Measurements from ENCODE around the gene GET3. TPM values are rescaled to one million over a fixed set of nuclear protein-coding genes. Genes with fewer than 3 reads are reported as not detected.
A peak's percentile ranks its signal among the peaks of the same experiment; 100 is the strongest.
"Not testable (repeated sequence)": the region's sequence is repeated elsewhere in the genome, so short reads cannot be mapped to it uniquely, and the experiment has no call there.

The GET3 gene
- total and polyA plus RNA-seq, 4 donors, result 50.9 to 120 (median 102) TPM

GRCh38 chr19:12794196-12794941 is 57.1 kb downstream of the GET3 start:
- Histone ChIP-seq H3K4me1 (ENCODE audit: control insufficient read depth, insufficient read depth, low read length) (peaks cover 48% of the 10 kb centered on the region), H3K4me3 (ENCODE audit: low read depth, low read length) (peak overlapping the region; percentile 61), H3K36me3 (ENCODE audit: control insufficient read depth, insufficient read depth, low read length) (peaks cover 26% of the 10 kb centered on the region), H3K9me3 (ENCODE audit: control insufficient read depth, insufficient read depth, low read length) (no peaks in the 10 kb centered on the region), H3K27me3 (ENCODE audit: control insufficient read depth, insufficient read depth, low read length) (peaks cover 5% of the 10 kb centered on the region), H3K27ac (ENCODE audit: low read depth, low read length) (peak overlapping the region; percentile 95)
- WGBS (ENCODE audit: insufficient coverage), result 85% methylated on average over 4 of the region's 7 CpGs
- no peak for DNase-seq (ENCODE audit: low read depth in 4 of 6, low spot score in 6 of 6)

DNA sequence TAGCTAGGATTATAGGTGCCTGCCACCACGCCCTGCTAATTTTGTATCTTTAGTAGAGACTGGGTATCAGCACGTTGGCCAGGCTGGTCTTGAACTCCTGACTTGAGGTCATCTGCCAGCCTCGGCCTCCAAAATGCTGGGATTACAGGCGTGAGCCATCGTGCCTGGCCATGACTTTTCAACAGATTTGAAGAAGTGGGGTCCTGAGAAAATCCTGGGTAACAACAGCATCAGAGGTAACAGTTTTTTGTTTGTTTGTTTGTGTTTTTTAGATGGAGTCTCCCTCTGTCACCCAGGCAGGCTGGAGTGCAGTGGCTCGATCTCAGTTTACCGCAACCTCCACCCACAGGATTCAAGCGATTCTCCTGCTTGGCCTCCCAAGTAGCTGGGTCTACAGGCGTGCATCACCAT is 57.7 kb downstream of the GET3 start:
- H3K4me1 ChIP-seq (ENCODE audit: control insufficient read depth, insufficient read depth, low read length), result peaks cover 53% of the 10 kb centered on the region
- peaks cover 5% of the 10 kb centered on the region for H3K27me3 ChIP-seq (ENCODE audit: control insufficient read depth, insufficient read depth, low read length)
- no peaks in the 10 kb centered on the region for H3K9me3 ChIP-seq (ENCODE audit: control insufficient read depth, insufficient read depth, low read length)
- H3K4me3 ChIP-seq (ENCODE audit: low read depth, low read length), result no peak overlapping the region
- H3K27ac ChIP-seq (ENCODE audit: low read depth, low read length), result no peak overlapping the region
- DNase-seq (ENCODE audit: low read depth in 4 of 6, low spot score in 6 of 6), result no peak
- H3K36me3 ChIP-seq (ENCODE audit: control insufficient read depth, insufficient read depth, low read length), result peaks cover 32% of the 10 kb centered on the region
- WGBS (ENCODE audit: insufficient coverage), result 93% methylated on average over 5 of the region's 9 CpGs

GRCh38 chr19:12796146-12797071 is 59.1 kb downstream of the GET3 start:
- no peak overlapping the region for H3K27ac ChIP-seq (ENCODE audit: low read depth, low read length)
- no peak overlapping the region for H3K4me3 ChIP-seq (ENCODE audit: low read depth, low read length)

DNA sequence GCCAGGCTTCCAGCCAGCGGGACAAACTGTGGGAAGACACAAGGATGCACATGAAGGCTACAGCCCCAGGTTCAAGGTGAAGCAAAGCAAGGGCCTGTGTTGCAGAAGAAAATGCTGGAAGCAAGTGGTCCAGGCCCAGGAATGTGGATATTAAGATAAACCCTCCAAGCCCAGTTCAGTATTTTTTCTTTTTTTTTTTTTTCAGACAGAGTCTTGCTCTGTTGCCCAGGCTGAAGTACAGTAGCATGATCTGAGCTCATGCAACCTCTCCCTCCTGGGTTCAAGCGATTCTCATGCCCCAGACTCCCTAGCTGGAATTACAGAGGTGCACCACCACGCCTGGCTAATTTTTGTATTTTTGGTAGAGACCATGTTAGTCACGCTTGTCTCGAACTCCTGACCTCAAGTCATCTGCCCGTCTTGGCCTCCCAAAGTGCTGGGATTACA is 59.9 kb downstream of the GET3 start:
- H3K36me3 ChIP-seq (ENCODE audit: control insufficient read depth, insufficient read depth, low read length), result peaks cover 36% of the 10 kb centered on the region
- no peak overlapping the region for H3K4me3 ChIP-seq (ENCODE audit: low read depth, low read length)
- no peak overlapping the region for H3K27ac ChIP-seq (ENCODE audit: low read depth, low read length)
- H3K4me1 ChIP-seq (ENCODE audit: control insufficient read depth, insufficient read depth, low read length), result peaks cover 51% of the 10 kb centered on the region
- no peaks in the 10 kb centered on the region for H3K9me3 ChIP-seq (ENCODE audit: control insufficient read depth, insufficient read depth, low read length)
- H3K27me3 ChIP-seq (ENCODE audit: control insufficient read depth, insufficient read depth, low read length), result peaks cover 2% of the 10 kb centered on the region
- no peak for DNase-seq (ENCODE audit: low read depth in 4 of 6, low spot score in 6 of 6)
- 89% methylated on average over 3 of the region's 6 CpGs for WGBS (ENCODE audit: insufficient coverage)

More at GRCh38 chr19:12796146-12797071, 59.1 kb downstream of the GET3 start:
- peaks cover 2% of the 10 kb centered on the region for H3K27me3 ChIP-seq (ENCODE audit: control insufficient read depth, insufficient read depth, low read length)
- no peaks in the 10 kb centered on the region for H3K9me3 ChIP-seq (ENCODE audit: control insufficient read depth, insufficient read depth, low read length)
- WGBS (ENCODE audit: insufficient coverage), result 20% methylated on average over 10 of the region's 18 CpGs
- peak in 3 of 6 donors; percentile 75 to 95 (median 94) for DNase-seq (ENCODE audit: low read depth in 4 of 6, low spot score in 6 of 6)
- peaks cover 36% of the 10 kb centered on the region for H3K36me3 ChIP-seq (ENCODE audit: control insufficient read depth, insufficient read depth, low read length)
- H3K4me1 ChIP-seq (ENCODE audit: control insufficient read depth, insufficient read depth, low read length), result peaks cover 53% of the 10 kb centered on the region

- DNase-seq (ENCODE audit: low read depth in 4 of 6, low spot score in 6 of 6); H3K27ac ChIP-seq (ENCODE audit: low read depth, low read length); H3K9me3 ChIP-seq (ENCODE audit: control insufficient read depth, insufficient read depth, low read length); H3K27me3 ChIP-seq (ENCODE audit: control insufficient read depth, insufficient read depth, low read length); H3K4me3 ChIP-seq (ENCODE audit: low read depth, low read length): not testable (repeated sequence)
- 97% methylated on average over 7 of the region's 7 CpGs for WGBS (ENCODE audit: insufficient coverage)
- peaks cover 36% of the 10 kb centered on the region for H3K36me3 ChIP-seq (ENCODE audit: control insufficient read depth, insufficient read depth, low read length)
- H3K4me1 ChIP-seq (ENCODE audit: control insufficient read depth, insufficient read depth, low read length), result peaks cover 52% of the 10 kb centered on the region
Measured at GRCh38 chr19:12797607-12798006, 60.3 kb downstream of the GET3 start.

Small RNA genes within 50 kb of the gene (small RNA-seq; reads per million reads assigned to genes)
- gene MIR5684 (ENCODE audit: low replicate concordance) (not detected), gene SNORD41 (ENCODE audit: low replicate concordance) (35.7 reads per million, percentile 97 among the genes with 10 or more reads in this experiment)

Other genes with a start within 250 kb of the GET3 start
- 10 to 100 TPM; 19.9 to 23.6 TPM for gene ZNF564, start 186.0 kb upstream of the GET3 start, total RNA-seq
- gene ZNF564, start 186.0 kb upstream of the GET3 start, polyA plus RNA-seq (ENCODE audit: insufficient read length in 2 of 2), result 1 to 10 TPM; 5.8 to 6.3 TPM
- gene ZNF490, start 126.7 kb upstream of the GET3 start, total RNA-seq, result 10 to 100 TPM; 10.7 to 12.9 TPM
- gene ZNF490, start 126.7 kb upstream of the GET3 start, polyA plus RNA-seq (ENCODE audit: insufficient read length in 2 of 2), result 1 to 10 TPM; 5.6 to 8.1 TPM
- 10 to 100 TPM; 19.4 to 20.8 TPM for gene ZNF791, start 126.6 kb upstream of the GET3 start, total RNA-seq
- 10 to 100 TPM; 17.4 to 17.5 TPM for gene ZNF791, start 126.6 kb upstream of the GET3 start, polyA plus RNA-seq (ENCODE audit: insufficient read length in 2 of 2)
- 10 to 100 TPM; 18.9 to 30.6 TPM for gene MAN2B1, start 70.8 kb upstream of the GET3 start, total RNA-seq
- gene MAN2B1, start 70.8 kb upstream of the GET3 start, polyA plus RNA-seq (ENCODE audit: insufficient read length in 2 of 2), result 10 to 100 TPM; 31.5 to 38.7 TPM
- gene WDR83, start 70.7 kb upstream of the GET3 start, total RNA-seq, result 10 to 100 TPM in 1 of 2 donors, 1 to 10 TPM in 1; 9.3 to 14.9 TPM
- gene WDR83, start 70.7 kb upstream of the GET3 start, polyA plus RNA-seq (ENCODE audit: insufficient read length in 2 of 2), result 10 to 100 TPM; 27.3 to 37.6 TPM
- 10 to 100 TPM; 52.5 to 97.1 TPM for gene DHPS, start 55.6 kb upstream of the GET3 start, total RNA-seq
- gene DHPS, start 55.6 kb upstream of the GET3 start, polyA plus RNA-seq (ENCODE audit: insufficient read length in 2 of 2), result 100 to 1,000 TPM; 118 to 138 TPM
- not detected for gene GNG14, start 49.5 kb upstream of the GET3 start, total RNA-seq
- 1 to 10 TPM in 1 of 2 donors, not detected in 1; 1.6 TPM for gene GNG14, start 49.5 kb upstream of the GET3 start, polyA plus RNA-seq (ENCODE audit: insufficient read length in 2 of 2)
- 10 to 100 TPM in 1 of 2 donors, 1 to 10 TPM in 1; 6.2 to 15.8 TPM for gene FBXW9, start 40.9 kb upstream of the GET3 start, total RNA-seq
- 10 to 100 TPM; 21.1 to 21.7 TPM for gene FBXW9, start 40.9 kb upstream of the GET3 start, polyA plus RNA-seq (ENCODE audit: insufficient read length in 2 of 2)
- 10 to 100 TPM; 40.9 to 66.8 TPM for gene TNPO2, start 13.6 kb upstream of the GET3 start, total RNA-seq
- 100 to 1,000 TPM; 146 to 155 TPM for gene TNPO2, start 13.6 kb upstream of the GET3 start, polyA plus RNA-seq (ENCODE audit: insufficient read length in 2 of 2)
- gene TRIR, start 2.8 kb upstream of the GET3 start, total RNA-seq, result 100 to 1,000 TPM in 1 of 2 donors, 10 to 100 TPM in 1; 77.6 to 205 TPM
- 100 to 1,000 TPM; 220 to 224 TPM for gene TRIR, start 2.8 kb upstream of the GET3 start, polyA plus RNA-seq (ENCODE audit: insufficient read length in 2 of 2)
- gene BEST2, start 14.3 kb downstream of the GET3 start, total RNA-seq, result not detected
- gene BEST2, start 14.3 kb downstream of the GET3 start, polyA plus RNA-seq (ENCODE audit: insufficient read length in 2 of 2), result under 1 TPM in 1 of 2 donors, not detected in 1; 0.24 TPM
- 10 to 100 TPM; 16.4 to 25.2 TPM for gene HOOK2, start 38.1 kb downstream of the GET3 start, total RNA-seq
- 10 to 100 TPM; 40.0 to 65.2 TPM for gene HOOK2, start 38.1 kb downstream of the GET3 start, polyA plus RNA-seq (ENCODE audit: insufficient read length in 2 of 2)
- 100 to 1,000 TPM in 1 of 2 donors, 10 to 100 TPM in 1; 90.7 to 119 TPM for gene JUNB, start 54.0 kb downstream of the GET3 start, total RNA-seq
- gene JUNB, start 54.0 kb downstream of the GET3 start, polyA plus RNA-seq (ENCODE audit: insufficient read length in 2 of 2), result 10 to 100 TPM; 23.3 to 52.2 TPM
- 100 to 1,000 TPM; 280 to 444 TPM for gene PRDX2, start 64.3 kb downstream of the GET3 start, total RNA-seq
- 100 to 1,000 TPM; 435 to 476 TPM for gene PRDX2, start 64.3 kb downstream of the GET3 start, polyA plus RNA-seq (ENCODE audit: insufficient read length in 2 of 2)
- 1 to 10 TPM in 1 of 2 donors, not detected in 1; 8.7 TPM for gene THSD8, start 64.6 kb downstream of the GET3 start, total RNA-seq
- gene THSD8, start 64.6 kb downstream of the GET3 start, polyA plus RNA-seq (ENCODE audit: insufficient read length in 2 of 2), result 1 to 10 TPM; 5.9 to 6.5 TPM
- gene RNASEH2A, start 69.1 kb downstream of the GET3 start, total RNA-seq, result 10 to 100 TPM; 11.3 to 18.0 TPM
- gene RNASEH2A, start 69.1 kb downstream of the GET3 start, polyA plus RNA-seq (ENCODE audit: insufficient read length in 2 of 2), result 10 to 100 TPM; 28.0 to 32.0 TPM
- gene RTBDN, start 97.1 kb downstream of the GET3 start, total RNA-seq, result 1 to 10 TPM; 1.1 to 1.8 TPM
- gene RTBDN, start 97.1 kb downstream of the GET3 start, polyA plus RNA-seq (ENCODE audit: insufficient read length in 2 of 2), result 1 to 10 TPM; 5.8 to 6.8 TPM
- 10 to 100 TPM; 12.2 to 39.1 TPM for gene MAST1, start 101.0 kb downstream of the GET3 start, total RNA-seq
- gene MAST1, start 101.0 kb downstream of the GET3 start, polyA plus RNA-seq (ENCODE audit: insufficient read length in 2 of 2), result 100 to 1,000 TPM in 1 of 2 donors, 10 to 100 TPM in 1; 87.0 to 112 TPM
- gene DNASE2, start 144.0 kb downstream of the GET3 start, total RNA-seq, result 10 to 100 TPM; 11.7 to 19.7 TPM
- gene DNASE2, start 144.0 kb downstream of the GET3 start, polyA plus RNA-seq (ENCODE audit: insufficient read length in 2 of 2), result 10 to 100 TPM; 23.6 TPM
- gene KLF1, start 149.7 kb downstream of the GET3 start, total RNA-seq, result 1 to 10 TPM; 2.1 to 3.2 TPM
- gene KLF1, start 149.7 kb downstream of the GET3 start, polyA plus RNA-seq (ENCODE audit: insufficient read length in 2 of 2), result under 1 TPM; 0.42 to 0.57 TPM
- 10 to 100 TPM; 22.9 to 30.1 TPM for gene GCDH, start 153.7 kb downstream of the GET3 start, total RNA-seq
- 10 to 100 TPM; 36.1 to 45.1 TPM for gene GCDH, start 153.7 kb downstream of the GET3 start, polyA plus RNA-seq (ENCODE audit: insufficient read length in 2 of 2)
- gene SYCE2, start 181.8 kb downstream of the GET3 start, total RNA-seq, result under 1 TPM in 1 of 2 donors, not detected in 1; 0.88 TPM
- gene SYCE2, start 181.8 kb downstream of the GET3 start, polyA plus RNA-seq (ENCODE audit: insufficient read length in 2 of 2), result 1 to 10 TPM; 5.3 to 6.0 TPM
- 10 to 100 TPM; 41.3 to 54.1 TPM for gene FARSA, start 196.2 kb downstream of the GET3 start, total RNA-seq
- gene FARSA, start 196.2 kb downstream of the GET3 start, polyA plus RNA-seq (ENCODE audit: insufficient read length in 2 of 2), result 10 to 100 TPM; 74.0 to 80.6 TPM
- gene CALR, start 201.1 kb downstream of the GET3 start, total RNA-seq, result 100 to 1,000 TPM; 452 to 872 TPM
- gene CALR, start 201.1 kb downstream of the GET3 start, polyA plus RNA-seq (ENCODE audit: insufficient read length in 2 of 2), result 100 to 1,000 TPM; 521 to 592 TPM
- gene RAD23A, start 208.4 kb downstream of the GET3 start, total RNA-seq, result 10 to 100 TPM; 37.6 to 85.9 TPM
- gene RAD23A, start 208.4 kb downstream of the GET3 start, polyA plus RNA-seq (ENCODE audit: insufficient read length in 2 of 2), result 100 to 1,000 TPM; 101 to 109 TPM
- 10 to 100 TPM in 1 of 2 donors, 1 to 10 TPM in 1; 9.7 to 24.2 TPM for gene GADD45GIP1, start 219.7 kb downstream of the GET3 start, total RNA-seq
- 10 to 100 TPM; 50.3 to 55.6 TPM for gene GADD45GIP1, start 219.7 kb downstream of the GET3 start, polyA plus RNA-seq (ENCODE audit: insufficient read length in 2 of 2)
- under 1 TPM in 1 of 2 donors, not detected in 1; 0.28 TPM for gene DAND5, start 232.1 kb downstream of the GET3 start, total RNA-seq
- gene DAND5, start 232.1 kb downstream of the GET3 start, polyA plus RNA-seq (ENCODE audit: insufficient read length in 2 of 2), result under 1 TPM; 0.44 to 0.49 TPM

Measured in spinal cord (tissue), 10 donors.